ENCODE data around the gene S100A8. TPM values are rescaled to one million over a fixed set of nuclear protein-coding genes. Genes with fewer than 3 reads are reported as not detected.
A peak's percentile ranks its signal among the peaks of the same experiment; 100 is the strongest.
"Not testable (repeated sequence)": the region's sequence is repeated elsewhere in the genome, so short reads cannot be mapped to it uniquely, and the experiment has no call there.

The S100A8 gene
- total RNA-seq, 1 experiment from 2014 or later: not detected

DNA sequence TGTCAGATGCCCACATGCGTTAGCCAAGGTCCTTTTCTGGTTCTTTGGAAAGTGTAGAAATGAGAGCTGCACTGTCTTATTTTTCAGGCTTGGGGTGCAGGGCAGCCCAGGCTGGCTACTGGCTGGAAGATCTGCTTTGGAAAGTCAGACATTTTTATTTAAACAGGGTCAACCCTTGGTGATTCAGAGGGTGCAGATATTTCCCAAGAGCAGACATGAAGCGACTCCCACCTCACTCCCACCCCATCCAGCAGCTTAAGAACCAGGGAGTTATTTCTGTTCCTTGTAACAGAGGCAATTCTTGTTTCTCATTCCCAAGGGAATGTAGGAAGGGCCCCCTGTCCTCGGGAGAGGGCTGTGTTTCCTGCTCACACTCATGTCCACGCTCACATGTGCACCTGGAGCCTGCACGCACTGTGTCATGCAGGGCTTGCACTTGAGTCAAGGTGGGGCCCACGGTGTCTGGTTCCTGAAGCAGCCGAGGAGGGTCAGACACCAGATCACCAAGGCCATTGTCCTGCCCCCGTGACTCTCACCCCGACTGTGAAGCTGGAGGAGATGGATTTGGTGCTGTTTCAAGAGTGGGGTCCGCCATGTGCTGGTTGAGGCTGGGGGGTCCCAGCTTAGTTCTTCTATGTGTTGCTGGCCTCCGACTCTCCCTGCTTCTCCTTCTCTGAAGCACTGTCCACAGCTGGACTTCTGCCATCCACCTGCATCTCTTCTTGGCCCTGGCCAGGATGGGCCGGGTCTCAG is 26.4 kb upstream of the S100A8 start:
- no peak for DNase-seq (ENCODE audit: low spot score)

- DNase-seq (ENCODE audit: low spot score): no peak
Measured at GRCh38 chr1:153415850-153416570, 25.1 kb upstream of the S100A8 start, which contains the start of gene S100A7A. S100A7A (plus strand) TSS chr1:153416520; CDS start chr1:153418083, 1,563 bp downstream.

DNA sequence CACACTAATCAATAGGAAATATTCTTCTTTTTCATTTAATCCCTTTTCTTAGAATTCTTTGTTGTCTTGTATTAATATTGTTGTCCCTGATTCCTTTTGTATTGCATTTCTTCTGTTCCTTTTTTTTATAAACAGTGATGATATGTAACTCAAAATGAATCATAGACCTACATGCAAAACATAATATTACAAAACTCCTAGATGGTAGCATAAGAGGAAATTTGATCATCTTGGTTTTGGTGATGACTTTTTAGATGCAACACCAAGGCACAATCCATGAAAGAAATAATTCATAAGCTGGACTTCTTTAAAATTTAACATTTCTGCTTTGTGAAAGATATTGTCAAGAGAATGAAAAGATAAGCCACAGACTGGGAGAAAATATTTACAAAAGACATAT is 23.1 kb upstream of the S100A8 start:
- DNase-seq (ENCODE audit: low spot score): not testable (repeated sequence)

GRCh38 chr1:153407274-153407673 is 16.4 kb upstream of the S100A8 start:
- DNase-seq (ENCODE audit: low spot score): not testable (repeated sequence)

GRCh38 chr1:153405825-153406599 is 15.1 kb upstream of the S100A8 start:
- not testable (repeated sequence) for DNase-seq (ENCODE audit: low spot score)

DNA sequence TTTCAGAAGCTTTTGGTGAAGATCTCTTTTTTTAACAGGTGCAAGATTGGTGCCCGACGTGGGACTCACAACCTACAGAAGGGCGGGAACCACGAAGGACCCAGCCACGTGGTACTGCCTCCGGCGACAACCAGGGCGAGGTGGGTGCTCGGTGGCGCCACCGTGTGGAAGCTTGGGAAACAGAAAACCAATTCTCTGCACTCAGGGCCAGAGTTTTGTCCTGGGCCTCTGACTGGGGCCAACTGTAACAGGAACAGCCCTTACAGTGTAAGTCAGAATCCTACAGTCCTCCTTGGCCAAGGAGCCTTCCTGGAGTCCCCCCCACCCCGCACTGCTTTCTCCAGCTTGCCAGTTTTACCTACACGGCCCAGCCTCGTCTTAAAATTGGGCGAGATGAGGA is 13.9 kb upstream of the S100A8 start:
- DNase-seq (ENCODE audit: low spot score): peak; percentile 49

DNA sequence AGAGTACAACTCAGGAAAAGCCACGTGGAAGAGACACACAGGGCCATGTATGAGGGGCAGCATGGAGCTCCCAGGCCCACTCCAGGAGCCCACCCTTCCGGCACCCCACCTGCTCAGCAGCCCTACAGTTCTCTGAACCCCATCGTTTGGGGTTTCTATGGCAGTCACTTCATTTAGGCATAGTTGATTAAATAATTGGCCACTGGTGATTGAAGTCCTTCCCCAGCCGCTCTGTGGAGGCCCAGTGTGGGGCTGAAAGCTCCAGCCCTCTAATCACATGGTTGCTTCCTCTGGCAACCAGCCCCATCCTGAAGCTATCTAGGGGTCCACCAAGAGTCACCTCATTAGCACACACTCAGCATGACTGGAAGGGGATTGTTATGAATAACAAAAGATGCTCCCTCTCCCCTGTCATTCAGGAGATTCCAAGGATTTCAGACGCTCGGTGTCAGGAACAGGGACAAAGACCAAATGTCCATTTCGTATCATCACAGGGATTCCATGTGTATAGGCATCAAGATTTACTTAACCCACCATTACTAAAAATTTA is 13.3 kb upstream of the S100A8 start:
- DNase-seq (ENCODE audit: low spot score): no peak

- no peak for DNase-seq (ENCODE audit: low spot score)
Measured at GRCh38 chr1:153403421-153404085, 12.7 kb upstream of the S100A8 start.

DNA sequence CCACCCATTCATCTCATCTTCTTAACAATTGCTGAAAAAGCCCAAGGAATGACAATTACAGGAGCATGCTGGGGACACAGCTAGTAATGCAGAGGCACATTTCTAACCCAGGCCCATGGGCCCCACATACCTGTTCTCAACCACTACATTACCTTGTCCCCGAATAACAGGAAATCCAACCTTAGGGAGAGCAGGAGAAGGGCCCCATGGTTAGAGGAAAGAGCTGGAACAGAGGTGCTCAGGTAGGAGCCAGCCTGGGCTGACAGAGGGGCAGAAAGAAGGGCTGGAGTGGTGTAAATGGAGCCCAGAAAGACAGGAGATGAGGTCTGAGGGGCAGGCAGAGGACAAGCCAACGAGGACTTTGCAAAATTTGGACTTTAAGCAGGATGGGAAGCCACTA is 11.4 kb upstream of the S100A8 start:
- no peak for DNase-seq (ENCODE audit: low spot score)

- no peak for DNase-seq (ENCODE audit: low spot score)
Measured at GRCh38 chr1:153401461-153401860, 10.6 kb upstream of the S100A8 start.

DNA sequence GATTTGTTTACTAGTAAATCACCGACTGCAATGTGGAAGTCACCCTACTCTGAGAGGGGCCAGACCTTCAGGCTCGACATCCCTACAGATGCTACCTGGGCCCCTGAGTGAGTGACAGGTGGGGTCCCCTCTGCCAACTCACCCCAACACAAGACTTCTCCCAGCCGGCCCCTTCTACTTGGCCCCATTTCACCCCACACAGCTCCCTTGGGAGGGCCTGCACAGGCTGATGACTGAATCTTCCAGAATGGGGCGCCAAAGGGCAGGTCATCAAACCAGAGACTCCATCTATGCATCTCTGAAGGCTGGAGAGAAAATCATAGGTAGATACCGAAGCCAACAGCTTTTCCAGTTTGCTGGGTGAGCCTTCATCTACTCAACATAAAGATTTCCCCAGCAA is 9.4 kb upstream of the S100A8 start:
- DNase-seq (ENCODE audit: low spot score): peak; percentile 13

DNA sequence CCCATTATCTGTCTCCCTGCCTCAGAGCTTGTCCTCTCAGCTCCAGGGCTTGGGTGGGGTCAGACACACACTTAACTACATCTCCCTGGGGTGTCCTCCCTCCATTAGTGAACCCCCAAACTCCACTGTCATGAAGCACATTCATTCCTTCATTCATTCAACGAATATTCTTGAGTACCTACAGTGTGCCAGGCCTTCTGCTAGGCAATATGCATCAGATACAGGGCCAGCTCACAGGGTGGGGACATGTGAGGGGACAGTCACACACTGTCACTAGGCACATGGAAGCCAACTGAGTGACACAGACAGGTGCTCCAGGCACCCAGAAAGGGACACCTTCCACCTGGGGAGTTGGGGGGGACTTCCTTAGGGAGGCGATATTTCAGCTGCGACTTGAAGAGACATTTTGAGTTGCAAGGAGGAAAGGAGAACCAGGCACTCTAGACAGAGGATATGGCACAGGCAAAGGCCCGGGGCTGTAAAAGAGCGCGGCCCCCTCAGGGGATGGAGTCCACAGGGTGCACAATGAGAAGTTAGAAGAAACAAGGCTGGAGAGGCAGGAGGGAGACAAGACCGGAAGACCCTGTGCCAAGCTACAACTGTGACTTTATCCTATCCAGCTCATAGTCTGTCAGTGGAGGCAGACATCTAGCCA is 8.7 kb upstream of the S100A8 start:
- no peak for DNase-seq (ENCODE audit: low spot score)

DNA sequence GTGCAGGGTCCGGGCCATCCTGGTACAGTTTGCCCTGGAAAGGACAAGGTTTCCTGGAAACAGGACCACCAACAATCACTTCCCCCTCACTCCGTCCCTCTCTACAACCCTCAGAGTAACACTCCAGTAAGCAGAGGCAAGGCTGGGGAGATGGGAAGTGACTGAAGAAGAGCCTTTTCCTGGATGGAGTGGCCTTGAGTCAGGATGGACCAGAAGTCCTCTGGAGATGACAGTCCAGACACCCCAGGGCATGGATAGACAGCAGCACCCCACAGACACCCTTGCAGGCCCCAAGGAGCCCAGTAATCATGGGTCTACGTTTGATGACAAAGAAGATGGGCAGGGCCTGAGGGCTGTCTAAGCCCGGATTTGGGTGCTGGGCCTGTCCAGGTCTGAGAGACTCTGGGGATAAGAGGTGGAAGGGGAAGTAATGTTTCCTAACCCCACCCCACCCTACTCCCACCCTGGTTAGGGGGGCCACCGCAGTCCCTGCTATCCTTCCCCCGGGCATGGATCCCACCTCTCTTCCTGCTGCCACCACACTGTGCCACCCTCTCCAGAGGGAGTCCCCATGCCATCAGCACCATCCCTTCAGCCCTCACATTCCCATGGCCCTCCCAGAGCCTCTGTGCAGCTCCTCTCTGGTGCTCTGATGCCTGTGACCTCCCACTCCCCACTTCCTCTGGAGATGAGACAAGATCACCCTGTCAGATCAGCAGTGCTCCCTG is 7.2 kb upstream of the S100A8 start:
- no peak for DNase-seq (ENCODE audit: low spot score)

GRCh38 chr1:153397051-153397923 is 6.4 kb upstream of the S100A8 start:
- no peak for DNase-seq (ENCODE audit: low spot score)

- no peak for DNase-seq (ENCODE audit: low spot score)
Measured at GRCh38 chr1:153396461-153396860, 5.6 kb upstream of the S100A8 start.

- no peak for DNase-seq (ENCODE audit: low spot score)
Measured at GRCh38 chr1:153395776-153396175, 4.9 kb upstream of the S100A8 start.

DNA sequence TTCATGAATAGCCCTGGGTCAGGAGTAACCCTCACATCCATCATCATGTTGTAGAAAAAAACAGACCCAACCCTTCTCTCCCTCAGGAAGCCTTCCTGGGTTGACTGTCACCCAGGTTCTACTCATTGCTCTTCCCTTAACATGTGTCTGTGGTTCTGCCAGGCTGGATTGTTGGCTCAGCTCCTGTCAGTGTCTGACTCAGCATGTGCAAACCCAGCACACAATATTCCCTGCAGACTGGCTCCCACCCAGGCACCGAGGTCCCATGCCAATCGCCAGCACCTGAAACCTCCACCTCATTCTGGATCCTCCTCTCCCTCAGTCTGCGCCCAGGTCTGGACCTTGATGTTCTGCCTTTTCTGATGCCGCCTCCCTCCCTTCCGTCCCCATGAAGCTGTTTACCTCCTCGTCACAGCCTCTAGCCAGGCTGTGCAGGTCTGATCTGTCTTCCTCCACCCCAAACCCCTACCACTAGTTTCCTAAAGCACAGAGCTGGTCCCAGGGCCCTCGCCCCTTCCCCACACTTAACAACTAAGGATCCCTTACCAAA is 4.3 kb upstream of the S100A8 start:
- peak; percentile 44 for DNase-seq (ENCODE audit: low spot score)

GRCh38 chr1:153394391-153394790 is 3.5 kb upstream of the S100A8 start:
- DNase-seq (ENCODE audit: low spot score): no peak

DNA sequence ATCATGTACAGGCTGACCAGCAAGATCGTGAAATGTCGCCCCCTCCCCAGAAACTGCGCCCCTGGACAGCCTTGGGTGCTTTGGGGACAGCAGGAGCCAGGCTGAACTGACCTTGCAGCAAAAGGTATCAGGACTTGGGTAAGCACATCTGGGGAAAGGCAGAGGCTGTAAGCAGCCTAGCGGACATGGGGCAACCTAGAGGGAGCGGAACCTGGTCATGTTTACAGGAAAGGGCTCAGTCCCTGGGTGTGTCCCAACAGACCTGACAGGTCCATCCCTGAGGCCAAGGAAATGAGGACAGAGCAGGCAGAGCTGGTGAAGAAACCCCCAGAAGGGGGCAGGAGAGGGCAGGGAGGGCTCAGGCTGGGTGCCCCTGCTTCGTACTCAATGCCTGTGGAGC is 3.1 kb upstream of the S100A8 start:
- no peak for DNase-seq (ENCODE audit: low spot score)
